Medulla oblongata (tissue), 1 donor: ENCODE results near the gene SLC17A4.

Source experiments
- DNase-seq: peaks from one replicate; pipeline ENCODE4 v3.0.0-alpha.2; 2015; ENCODE audit errors: extremely low spot score

Gene SLC17A4

GRCh38 chr6:25816252-25816651 is 61.7 kb downstream of the SLC17A4 start:
- no peak for DNase-seq

- no peak for DNase-seq
Measured at GRCh38 chr6:25821341-25821740, 66.8 kb downstream of the SLC17A4 start.

GRCh38 chr6:25829375-25829774 is 74.8 kb downstream of the SLC17A4 start:
- no peak for DNase-seq

- DNase-seq, result no peak
Measured at GRCh38 chr6:25830458-25830857, 75.9 kb downstream of the SLC17A4 start.
